ENCODE measurements around the gene POLR3B. TPM values are rescaled to one million over a fixed set of nuclear protein-coding genes. Genes with fewer than 3 reads are reported as not detected.

Gene POLR3B
- total and polyA plus RNA-seq, 9 of the 15 experiments (the other 6 are each of a cell fraction or from before 2014, with no cell fraction given) = 7.6 to 17.9 (median 14.4) TPM

DNA sequence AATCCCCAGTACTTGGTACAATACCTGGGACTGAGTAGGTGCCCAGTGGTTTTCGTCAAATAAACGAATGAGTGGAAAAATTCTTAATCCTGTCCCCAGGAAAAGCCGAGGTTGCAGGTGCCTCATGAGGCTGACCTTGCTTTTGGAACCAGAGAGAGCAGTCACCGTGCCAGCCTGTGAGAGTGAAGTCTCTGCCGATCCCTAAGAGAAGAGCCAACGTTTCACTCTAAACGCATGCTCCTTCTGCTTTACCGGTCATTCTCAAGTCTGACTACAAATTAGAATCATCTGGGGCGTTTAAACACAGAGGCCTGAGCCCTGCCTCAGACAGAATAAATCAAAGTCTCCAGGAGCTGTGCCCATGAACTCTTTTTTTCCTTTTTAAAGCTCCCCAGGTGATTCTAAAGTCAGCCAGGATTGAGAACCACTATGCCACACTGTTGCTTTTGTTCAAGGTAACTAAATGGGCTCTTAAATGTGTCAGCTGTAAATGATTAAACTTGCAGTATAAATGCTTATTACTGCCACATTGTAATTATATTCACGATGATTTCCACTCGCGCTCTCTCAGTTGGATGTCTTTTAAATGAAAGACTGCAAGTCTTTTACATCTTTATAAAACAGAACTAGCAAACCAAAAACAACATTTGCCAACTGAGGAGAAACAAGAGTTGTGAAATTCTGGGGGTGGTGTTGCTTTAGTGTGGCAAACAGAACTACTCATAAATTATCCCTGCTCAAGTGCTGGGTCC, 28.1 kb upstream of the POLR3B start:
- Histone ChIP-seq H3K36me3 (ENCODE audit: control insufficient read depth, insufficient read depth, low read length) (no peaks in the 10 kb centered on the region), H4K20me1 (replicated peaks; ENCODE audit: control insufficient read depth, insufficient read depth, low read length) (no peaks in the 10 kb centered on the region), H3K79me2 (ENCODE audit: control insufficient read depth, insufficient read depth, low read length) (no peaks in the 10 kb centered on the region), H2AFZ (ENCODE audit: low read depth, low read length) (no peak overlapping the region), H3K9me1 (ENCODE audit: control insufficient read depth, insufficient read depth, low read length) (no peaks in the 10 kb centered on the region), H3K27ac (ENCODE audit: extremely low read depth, low read depth, low read length) (no peak overlapping the region), H3K4me3 (no peak overlapping the region), H3K9ac (ENCODE audit: insufficient read depth in 1 of 2, low read depth in 2 of 2, low read length in 2 of 2) (no peak overlapping the region), H3K4me2 (ENCODE audit: insufficient read depth, low read length) (no peak overlapping the region), H3K4me1 (replicated peaks in 1 of 2; ENCODE audit: control insufficient read depth in 2 of 2, insufficient read depth in 2 of 2, low read length in 2 of 2) (no peaks in the 10 kb centered on the region), H3K27me3 (ENCODE audit: control insufficient read depth in 2 of 2, insufficient read depth in 2 of 2, low read length in 2 of 2) (peaks cover 2 to 14% of the 10 kb centered on the region in 2 experiments; a peak in 1 of 5 replicates), H3K9me3 (replicated peaks; ENCODE audit: control insufficient read depth, insufficient read depth, low read depth, low read length) (no peaks in the 10 kb centered on the region)
- WGBS (ENCODE audit: insufficient coverage, low coverage, missing lambda C conversion rate) = 34% methylated on average over 12 of the region's 12 CpGs
- in situ Hi-C loops (cut with MboI) = no loop called here
- DNase-seq (ENCODE audit: extremely low read depth in 1 of 4, low spot score in 3 of 4) = no peak
- no peak for ATAC-seq
- TF ChIP-seq TAF1 (IDR thresholded peaks at IDR 0.05; ENCODE audit: control insufficient read depth, extremely low read depth, insufficient read depth, low read length, severe bottlenecking) (no peak), ZNF384 (IDR thresholded peaks at IDR 0.05; ENCODE audit: low read depth, low read length) (no peak), LCOR (CRISPR knock-in tag; IDR thresholded peaks at IDR 0.05) (no peak), ETV1 (tag; conservative IDR thresholded peaks at IDR 0.05; ENCODE audit: low read depth) (no peak), NR3C1 (CRISPR knock-in tag; IDR thresholded peaks at IDR 0.05) (no peak), HMG20B (CRISPR knock-in tag; IDR thresholded peaks at IDR 0.05) (no peak), ZKSCAN8 (CRISPR knock-in tag; IDR thresholded peaks at IDR 0.05) (no peak)
- TF ChIP-seq, protein P1, sequence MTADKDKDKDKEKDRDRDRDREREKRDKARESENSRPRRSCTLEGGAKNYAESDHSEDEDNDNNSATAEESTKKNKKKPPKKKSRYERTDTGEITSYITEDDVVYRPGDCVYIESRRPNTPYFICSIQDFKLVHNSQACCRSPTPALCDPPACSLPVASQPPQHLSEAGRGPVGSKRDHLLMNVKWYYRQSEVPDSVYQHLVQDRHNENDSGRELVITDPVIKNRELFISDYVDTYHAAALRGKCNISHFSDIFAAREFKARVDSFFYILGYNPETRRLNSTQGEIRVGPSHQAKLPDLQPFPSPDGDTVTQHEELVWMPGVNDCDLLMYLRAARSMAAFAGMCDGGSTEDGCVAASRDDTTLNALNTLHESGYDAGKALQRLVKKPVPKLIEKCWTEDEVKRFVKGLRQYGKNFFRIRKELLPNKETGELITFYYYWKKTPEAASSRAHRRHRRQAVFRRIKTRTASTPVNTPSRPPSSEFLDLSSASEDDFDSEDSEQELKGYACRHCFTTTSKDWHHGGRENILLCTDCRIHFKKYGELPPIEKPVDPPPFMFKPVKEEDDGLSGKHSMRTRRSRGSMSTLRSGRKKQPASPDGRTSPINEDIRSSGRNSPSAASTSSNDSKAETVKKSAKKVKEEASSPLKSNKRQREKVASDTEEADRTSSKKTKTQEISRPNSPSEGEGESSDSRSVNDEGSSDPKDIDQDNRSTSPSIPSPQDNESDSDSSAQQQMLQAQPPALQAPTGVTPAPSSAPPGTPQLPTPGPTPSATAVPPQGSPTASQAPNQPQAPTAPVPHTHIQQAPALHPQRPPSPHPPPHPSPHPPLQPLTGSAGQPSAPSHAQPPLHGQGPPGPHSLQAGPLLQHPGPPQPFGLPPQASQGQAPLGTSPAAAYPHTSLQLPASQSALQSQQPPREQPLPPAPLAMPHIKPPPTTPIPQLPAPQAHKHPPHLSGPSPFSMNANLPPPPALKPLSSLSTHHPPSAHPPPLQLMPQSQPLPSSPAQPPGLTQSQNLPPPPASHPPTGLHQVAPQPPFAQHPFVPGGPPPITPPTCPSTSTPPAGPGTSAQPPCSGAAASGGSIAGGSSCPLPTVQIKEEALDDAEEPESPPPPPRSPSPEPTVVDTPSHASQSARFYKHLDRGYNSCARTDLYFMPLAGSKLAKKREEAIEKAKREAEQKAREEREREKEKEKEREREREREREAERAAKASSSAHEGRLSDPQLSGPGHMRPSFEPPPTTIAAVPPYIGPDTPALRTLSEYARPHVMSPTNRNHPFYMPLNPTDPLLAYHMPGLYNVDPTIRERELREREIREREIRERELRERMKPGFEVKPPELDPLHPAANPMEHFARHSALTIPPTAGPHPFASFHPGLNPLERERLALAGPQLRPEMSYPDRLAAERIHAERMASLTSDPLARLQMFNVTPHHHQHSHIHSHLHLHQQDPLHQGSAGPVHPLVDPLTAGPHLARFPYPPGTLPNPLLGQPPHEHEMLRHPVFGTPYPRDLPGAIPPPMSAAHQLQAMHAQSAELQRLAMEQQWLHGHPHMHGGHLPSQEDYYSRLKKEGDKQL (CRISPR knock-in tag; IDR thresholded peaks at IDR 0.05; ENCODE audit: borderline replicate concordance) = no peak
- TF ChIP-seq, protein P2, sequence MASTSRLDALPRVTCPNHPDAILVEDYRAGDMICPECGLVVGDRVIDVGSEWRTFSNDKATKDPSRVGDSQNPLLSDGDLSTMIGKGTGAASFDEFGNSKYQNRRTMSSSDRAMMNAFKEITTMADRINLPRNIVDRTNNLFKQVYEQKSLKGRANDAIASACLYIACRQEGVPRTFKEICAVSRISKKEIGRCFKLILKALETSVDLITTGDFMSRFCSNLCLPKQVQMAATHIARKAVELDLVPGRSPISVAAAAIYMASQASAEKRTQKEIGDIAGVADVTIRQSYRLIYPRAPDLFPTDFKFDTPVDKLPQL (IDR thresholded peaks at IDR 0.05; ENCODE audit: extremely low read depth, insufficient read length) = no peak
- TF ChIP-seq, protein P3, sequence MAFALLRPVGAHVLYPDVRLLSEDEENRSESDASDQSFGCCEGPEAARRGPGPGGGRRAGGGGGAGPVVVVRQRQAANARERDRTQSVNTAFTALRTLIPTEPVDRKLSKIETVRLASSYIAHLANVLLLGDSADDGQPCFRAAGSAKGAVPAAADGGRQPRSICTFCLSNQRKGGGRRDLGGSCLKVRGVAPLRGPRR (CRISPR knock-in tag; IDR thresholded peaks at IDR 0.05) = no peak
- intact Hi-C loops (cut with micrococcal nuclease) = no loop called here
- ChIA-PET CTCF (ENCODE audit: low intra/inter-chr PET ratio) (no interaction called here), POLR2A (no interaction called here)
- BruUV-seq (replicated peaks) = no TSS peak
- no peak for FAIRE-seq

Data from K562 (cell line).